HL-60 (cell line): Measurements from ENCODE around the gene FAM3A.

Experiments used
- GABPA ChIP-seq: IDR thresholded peaks from 2 replicates; pipeline ENCODE4 v1.6.1; 2012; ENCODE audit warnings: low read depth
- POLR2AphosphoS5 ChIP-seq: IDR thresholded peaks from 2 replicates; pipeline ENCODE4 v1.6.1; 2012; ENCODE audit warnings: low read depth
- REST ChIP-seq: IDR thresholded peaks from 2 replicates; pipeline ENCODE4 v1.6.1; 2012; ENCODE audit warnings: low read depth; ENCODE audit not compliant: insufficient replicate concordance
- SPI1 ChIP-seq: IDR thresholded peaks from 2 replicates; pipeline ENCODE4 v1.6.1; 2012; ENCODE audit warnings: low read depth, mild to moderate bottlenecking, borderline replicate concordance
- TF ChIP-seq, protein P1 (sequence below): IDR thresholded peaks from one replicate; pipeline ENCODE4 v1.5.1; 2011; ENCODE audit warnings: low read length, control low read depth, inconsistent platforms; ENCODE audit not compliant: insufficient read depth

DNA sequence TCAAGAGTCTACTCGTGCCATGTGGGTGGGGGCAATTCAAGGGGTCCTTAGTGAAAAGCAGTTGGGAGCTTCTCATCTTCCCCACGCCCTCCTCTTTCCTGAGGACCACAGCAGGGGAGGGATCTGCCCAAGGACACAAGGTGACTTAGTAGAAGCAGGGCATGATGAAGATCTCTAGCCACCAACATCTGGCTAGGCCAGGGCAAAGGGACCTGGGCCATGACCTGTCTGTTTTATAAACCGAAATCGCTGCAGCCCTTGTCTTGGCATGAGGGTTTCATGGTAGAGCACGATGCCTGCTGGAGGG, 25.5 kb upstream of the FAM3A start:
- TF ChIP-seq, protein P1, sequence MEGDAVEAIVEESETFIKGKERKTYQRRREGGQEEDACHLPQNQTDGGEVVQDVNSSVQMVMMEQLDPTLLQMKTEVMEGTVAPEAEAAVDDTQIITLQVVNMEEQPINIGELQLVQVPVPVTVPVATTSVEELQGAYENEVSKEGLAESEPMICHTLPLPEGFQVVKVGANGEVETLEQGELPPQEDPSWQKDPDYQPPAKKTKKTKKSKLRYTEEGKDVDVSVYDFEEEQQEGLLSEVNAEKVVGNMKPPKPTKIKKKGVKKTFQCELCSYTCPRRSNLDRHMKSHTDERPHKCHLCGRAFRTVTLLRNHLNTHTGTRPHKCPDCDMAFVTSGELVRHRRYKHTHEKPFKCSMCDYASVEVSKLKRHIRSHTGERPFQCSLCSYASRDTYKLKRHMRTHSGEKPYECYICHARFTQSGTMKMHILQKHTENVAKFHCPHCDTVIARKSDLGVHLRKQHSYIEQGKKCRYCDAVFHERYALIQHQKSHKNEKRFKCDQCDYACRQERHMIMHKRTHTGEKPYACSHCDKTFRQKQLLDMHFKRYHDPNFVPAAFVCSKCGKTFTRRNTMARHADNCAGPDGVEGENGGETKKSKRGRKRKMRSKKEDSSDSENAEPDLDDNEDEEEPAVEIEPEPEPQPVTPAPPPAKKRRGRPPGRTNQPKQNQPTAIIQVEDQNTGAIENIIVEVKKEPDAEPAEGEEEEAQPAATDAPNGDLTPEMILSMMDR: no peak
- TF ChIP-seq POLR2AphosphoS5: no peak
- TF ChIP-seq SPI1: no peak
- no peak for TF ChIP-seq REST
- no peak for TF ChIP-seq GABPA
